Endothelial cell (in vitro differentiated cells): ENCODE data around the gene MCM7. TPM values are rescaled to one million over a fixed set of nuclear protein-coding genes. Genes with fewer than 3 reads are reported as not detected.

Experiments
- DNase-seq: peaks from one replicate; pipeline ENCODE4 v3.0.0; 2021; ENCODE audit warnings: low spot score
- H3K27ac Mint-ChIP-seq: one replicate; pipeline ENCODE4 v1.8.0; 2021; ENCODE audit warnings: mixed read lengths, inconsistent platforms; ENCODE audit not compliant: unreplicated experiment
- H3K27me3 Mint-ChIP-seq: one replicate; pipeline ENCODE4 v1.8.0; 2021; ENCODE audit warnings: mild to moderate bottlenecking, moderate library complexity, mixed read lengths, inconsistent platforms; ENCODE audit not compliant: unreplicated experiment
- H3K36me3 Mint-ChIP-seq: one replicate; pipeline ENCODE4 v1.8.0; 2021; ENCODE audit warnings: mild to moderate bottlenecking, low read depth, mixed read lengths, inconsistent platforms; ENCODE audit not compliant: unreplicated experiment
- H3K4me1 Mint-ChIP-seq: one replicate; pipeline ENCODE4 v1.8.0; 2021; ENCODE audit warnings: mild to moderate bottlenecking, mixed read lengths, inconsistent platforms; ENCODE audit not compliant: unreplicated experiment
- H3K4me3 Mint-ChIP-seq: one replicate; pipeline ENCODE4 v1.8.0; 2021; ENCODE audit warnings: mild to moderate bottlenecking, mixed read lengths, inconsistent platforms; ENCODE audit not compliant: unreplicated experiment
- H3K9me3 Mint-ChIP-seq: one replicate; pipeline ENCODE4 v1.8.0; 2021; ENCODE audit warnings: mixed read lengths, inconsistent platforms; ENCODE audit not compliant: unreplicated experiment
- microRNA-seq: library from miRNA; unstranded; fragments of <30 nt; microRNA quantifications from one replicate; pipeline ENCODE4, GENCODE V29; 2020; ENCODE audit not compliant: unreplicated experiment
- total RNA-seq: library from RNA; stranded (reverse); fragmentation: NEBNext Ultra II Directional; extraction: Animal tissue kit (Norgen Biotek cat#: 25700); gene quantifications from one replicate; pipeline ENCODE4 v1.2.1, GENCODE V29; 2021; ENCODE audit not compliant: unreplicated experiment
- TF ChIP-seq, protein P1 (sequence below): fragments of 200-600 bp; sonication (generic); IDR thresholded peaks from one replicate; pipeline ENCODE4 v1.5.0; 2021; ENCODE audit warnings: antibody characterized with exemption; ENCODE audit not compliant: unreplicated experiment

The MCM7 gene
- total RNA-seq, 1 donor from 2014 or later, result 119 TPM

DNA sequence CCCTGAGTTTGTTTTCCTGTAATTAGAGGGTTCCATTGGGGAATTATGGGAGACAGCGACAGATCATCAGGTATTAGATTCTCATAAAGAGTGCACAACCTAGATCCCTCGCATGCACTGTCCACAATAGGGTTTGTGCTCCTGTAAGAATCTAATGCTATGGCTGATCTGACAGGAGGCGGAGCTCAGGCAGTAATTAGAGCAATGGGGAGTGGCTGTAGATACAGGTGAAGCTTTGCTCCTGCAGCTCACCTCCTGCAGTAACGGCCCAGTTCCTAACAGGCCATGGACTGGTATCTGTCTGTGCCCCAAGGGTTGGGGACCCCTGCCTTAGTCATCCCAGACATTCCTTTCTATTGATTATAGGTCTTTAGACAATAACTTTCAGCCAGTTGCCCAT lies 52.5 kb downstream of the MCM7 start:
- peaks cover 10% of the 10 kb centered on the region for H3K4me1 Mint-ChIP-seq
- peaks cover 4% of the 10 kb centered on the region for H3K27me3 Mint-ChIP-seq
- peaks cover 8% of the 10 kb centered on the region for H3K36me3 Mint-ChIP-seq
- H3K9me3 Mint-ChIP-seq, result no peaks in the 10 kb centered on the region
- peak overlapping the region; percentile 80 for H3K4me3 Mint-ChIP-seq
- no peak for DNase-seq
- no peak overlapping the region for H3K27ac Mint-ChIP-seq
- TF ChIP-seq, protein P1, sequence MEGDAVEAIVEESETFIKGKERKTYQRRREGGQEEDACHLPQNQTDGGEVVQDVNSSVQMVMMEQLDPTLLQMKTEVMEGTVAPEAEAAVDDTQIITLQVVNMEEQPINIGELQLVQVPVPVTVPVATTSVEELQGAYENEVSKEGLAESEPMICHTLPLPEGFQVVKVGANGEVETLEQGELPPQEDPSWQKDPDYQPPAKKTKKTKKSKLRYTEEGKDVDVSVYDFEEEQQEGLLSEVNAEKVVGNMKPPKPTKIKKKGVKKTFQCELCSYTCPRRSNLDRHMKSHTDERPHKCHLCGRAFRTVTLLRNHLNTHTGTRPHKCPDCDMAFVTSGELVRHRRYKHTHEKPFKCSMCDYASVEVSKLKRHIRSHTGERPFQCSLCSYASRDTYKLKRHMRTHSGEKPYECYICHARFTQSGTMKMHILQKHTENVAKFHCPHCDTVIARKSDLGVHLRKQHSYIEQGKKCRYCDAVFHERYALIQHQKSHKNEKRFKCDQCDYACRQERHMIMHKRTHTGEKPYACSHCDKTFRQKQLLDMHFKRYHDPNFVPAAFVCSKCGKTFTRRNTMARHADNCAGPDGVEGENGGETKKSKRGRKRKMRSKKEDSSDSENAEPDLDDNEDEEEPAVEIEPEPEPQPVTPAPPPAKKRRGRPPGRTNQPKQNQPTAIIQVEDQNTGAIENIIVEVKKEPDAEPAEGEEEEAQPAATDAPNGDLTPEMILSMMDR, result no peak

DNA sequence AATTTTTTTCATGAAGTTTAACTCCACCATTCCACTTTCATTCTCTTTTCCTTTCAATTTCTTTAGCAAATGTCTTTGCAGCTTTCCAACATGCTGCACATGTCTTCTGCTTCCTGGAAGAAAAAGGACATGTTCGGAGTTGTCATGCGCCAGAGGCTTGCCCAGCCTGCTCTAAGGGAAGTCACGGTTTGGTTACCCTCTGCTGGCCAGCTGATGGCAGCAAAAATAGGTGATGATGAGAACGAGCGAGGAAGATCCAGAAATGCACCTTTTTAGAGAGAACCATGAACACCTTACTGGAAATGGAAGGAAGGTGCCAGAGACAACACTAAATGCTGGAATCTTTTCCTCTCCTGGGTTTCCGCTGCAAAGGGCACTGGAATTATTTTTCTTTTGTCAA lies 56.5 kb downstream of the MCM7 start:
- Mint-ChIP-seq H3K27ac (no peak overlapping the region), H3K4me1 (no peaks in the 10 kb centered on the region), H3K9me3 (no peaks in the 10 kb centered on the region), H3K27me3 (no peaks in the 10 kb centered on the region), H3K36me3 (peaks cover 4% of the 10 kb centered on the region), H3K4me3 (no peak overlapping the region)
- no peak for DNase-seq
- TF ChIP-seq, protein P1, result no peak

Small RNA genes within 50 kb of the gene (microRNA-seq; reads per million reads assigned to microRNA genes)
- 3,109 reads per million, percentile 96 among the genes with 10 or more reads in this experiment for gene MIR106B
- 595 reads per million, percentile 91 among the genes with 10 or more reads in this experiment for gene MIR25
- 8,269 reads per million, percentile 99 among the genes with 10 or more reads in this experiment for gene MIR93

Other genes starting within 250 kb of the MCM7 start
- not detected for gene OR2AE1, start 224.4 kb downstream of the MCM7 start, total RNA-seq
- gene TRIM4, start 181.9 kb downstream of the MCM7 start, total RNA-seq, result 5.8 TPM
- 1.8 TPM for gene GJC3, start 171.8 kb downstream of the MCM7 start, total RNA-seq
- gene AZGP1, start 125.4 kb downstream of the MCM7 start, total RNA-seq, result not detected
- 63.1 TPM for gene ZKSCAN1, start 85.8 kb downstream of the MCM7 start, total RNA-seq
- 18.5 TPM for gene ZSCAN21, start 51.6 kb downstream of the MCM7 start, total RNA-seq
- gene ZNF3, start 19.7 kb downstream of the MCM7 start, total RNA-seq, result 47.7 TPM
- gene COPS6, start 12.4 kb downstream of the MCM7 start, total RNA-seq, result 82.4 TPM
- gene AP4M1, start 246 bp upstream of the MCM7 start, total RNA-seq, result 17.8 TPM
- 71.8 TPM for gene TAF6, start 18.0 kb upstream of the MCM7 start, total RNA-seq
- gene CNPY4, start 18.2 kb upstream of the MCM7 start, total RNA-seq, result 28.3 TPM
- 1.6 TPM for gene MBLAC1, start 25.6 kb upstream of the MCM7 start, total RNA-seq
- gene LAMTOR4, start 47.5 kb upstream of the MCM7 start, total RNA-seq, result 68.6 TPM
- 30.2 TPM for gene TRAPPC14, start 57.3 kb upstream of the MCM7 start, total RNA-seq
- gene GAL3ST4, start 67.2 kb upstream of the MCM7 start, total RNA-seq, result 4.4 TPM
- gene GPC2, start 76.0 kb upstream of the MCM7 start, total RNA-seq, result 27.2 TPM
- gene STAG3, start 76.5 kb upstream of the MCM7 start, total RNA-seq, result 1.9 TPM
- not detected for gene PVRIG, start 118.6 kb upstream of the MCM7 start, total RNA-seq
- not detected for gene SPDYE3, start 206.3 kb upstream of the MCM7 start, total RNA-seq